H9 (cell line): Measurements from ENCODE around the gene GPR108. TPM values are rescaled to one million over a fixed set of nuclear protein-coding genes. Genes with fewer than 3 reads are reported as not detected.

ENCODE experiments used
- DNase-seq: peaks from one replicate; pipeline ENCODE4 v3.0.0-alpha.2; 2017
- H2AFZ ChIP-seq: one replicate; pipeline ENCODE4 v1.6.1; 2013; ENCODE audit warnings: mild to moderate bottlenecking, low read length, control low read depth, moderate library complexity
- H2AK5ac ChIP-seq: 2 replicates; pipeline ENCODE4 v1.6.1; 2013; ENCODE audit warnings: low read length, control low read depth, mixed read lengths; ENCODE audit not compliant: insufficient read length
- H2BK120ac ChIP-seq: one replicate; pipeline ENCODE4 v1.6.1; 2013; ENCODE audit warnings: low read depth, mild to moderate bottlenecking, low read length, control low read depth, inconsistent platforms; ENCODE audit not compliant: poor library complexity, severe bottlenecking
- H2BK12ac ChIP-seq: 2 replicates; pipeline ENCODE4 v1.6.1; 2013; ENCODE audit warnings: low read length, control low read depth, mixed read lengths, low read depth; ENCODE audit not compliant: insufficient read length
- H2BK15ac ChIP-seq: 2 replicates; pipeline ENCODE4 v1.6.1; 2013; ENCODE audit warnings: low read depth, low read length, control low read depth
- H2BK20ac ChIP-seq: one replicate; pipeline ENCODE4 v1.6.1; 2013; ENCODE audit warnings: low read depth, mild to moderate bottlenecking, low read length, control low read depth, inconsistent platforms; ENCODE audit not compliant: poor library complexity, severe bottlenecking
- H2BK5ac ChIP-seq: 2 replicates; pipeline ENCODE4 v1.6.1; 2013; ENCODE audit warnings: low read length, control low read depth, mixed read lengths; ENCODE audit not compliant: insufficient read length
- H3K14ac ChIP-seq: 2 replicates; pipeline ENCODE4 v1.6.1; 2013; ENCODE audit warnings: low read length, control low read depth; ENCODE audit not compliant: insufficient read depth
- H3K18ac ChIP-seq: 2 replicates; pipeline ENCODE4 v1.6.1; 2013; ENCODE audit warnings: low read depth, mild to moderate bottlenecking, mixed read lengths, low read length, control low read depth; ENCODE audit not compliant: insufficient read length
- H3K23ac ChIP-seq: 2 replicates; pipeline ENCODE4 v1.6.1; 2013; ENCODE audit warnings: low read length, control low read depth, mixed read lengths, low read depth; ENCODE audit not compliant: insufficient read length
- H3K23me2 ChIP-seq: 2 replicates; pipeline ENCODE4 v1.6.1; 2013; ENCODE audit warnings: low read depth, mild to moderate bottlenecking, mixed read lengths, low read length, control low read depth; ENCODE audit not compliant: insufficient read length, poor library complexity, severe bottlenecking
- H3K27ac ChIP-seq: 2 replicates; pipeline ENCODE4 v1.5.1; 2013; ENCODE audit warnings: low read length, control low read depth, mixed read lengths, low read depth; ENCODE audit not compliant: insufficient read length
- H3K27me3 ChIP-seq: 2 replicates; pipeline ENCODE4 v1.6.1; 2013; ENCODE audit warnings: low read length, control low read depth, inconsistent platforms; ENCODE audit not compliant: insufficient read depth
- H3K4ac ChIP-seq: 2 replicates; pipeline ENCODE4 v1.6.1; 2013; ENCODE audit warnings: low read depth, mild to moderate bottlenecking, control low read depth, inconsistent platforms, low read length, moderate library complexity
- H3K4me1 ChIP-seq: 2 replicates; pipeline ENCODE4 v1.6.1; 2013; ENCODE audit warnings: low read length, control low read depth, inconsistent platforms; ENCODE audit not compliant: insufficient read depth
- H3K4me2 ChIP-seq: 2 replicates; pipeline ENCODE4 v1.6.1; 2013; ENCODE audit warnings: low read length, control low read depth, mixed read lengths; ENCODE audit not compliant: insufficient read length, insufficient read depth
- H3K56ac ChIP-seq: 2 replicates; pipeline ENCODE4 v1.6.1; 2013; ENCODE audit warnings: low read depth, mild to moderate bottlenecking, mixed read lengths, low read length, control low read depth; ENCODE audit not compliant: insufficient read length
- H3K79me1 ChIP-seq: 2 replicates; pipeline ENCODE4 v1.6.1; 2013; ENCODE audit warnings: low read depth, mild to moderate bottlenecking, moderate library complexity, low read length, control low read depth, inconsistent platforms; ENCODE audit not compliant: insufficient read depth, poor library complexity, severe bottlenecking
- H3K79me2 ChIP-seq: 2 replicates; pipeline ENCODE4 v1.6.1; 2013; ENCODE audit warnings: low read length, control low read depth, inconsistent platforms; ENCODE audit not compliant: insufficient read depth
- H3K9ac ChIP-seq: 2 replicates; pipeline ENCODE4 v1.6.1; 2013; ENCODE audit warnings: low read length, control low read depth, mixed read lengths; ENCODE audit not compliant: insufficient read length; ENCODE audit errors: extremely low read depth
- H3K9me3 ChIP-seq: one replicate; pipeline ENCODE4 v1.6.1; 2013; ENCODE audit warnings: low read depth, low read length, inconsistent platforms; ENCODE audit not compliant: control insufficient read depth
- H3T11ph ChIP-seq: one replicate; pipeline ENCODE4 v1.6.1; 2013; ENCODE audit warnings: mild to moderate bottlenecking, low read length, control low read depth, inconsistent platforms
- H4K20me1 ChIP-seq: one replicate; pipeline ENCODE4 v1.6.1; 2013; ENCODE audit not compliant: control insufficient read depth, insufficient read length, insufficient read depth
- H4K5ac ChIP-seq: 2 replicates; pipeline ENCODE4 v1.6.1; 2013; ENCODE audit warnings: low read depth, mild to moderate bottlenecking, mixed read lengths, low read length, control low read depth; ENCODE audit not compliant: insufficient read length
- H4K8ac ChIP-seq: replicated peaks from 2 replicates; pipeline ENCODE4 v1.6.1; 2013; ENCODE audit warnings: low read length, control low read depth, mixed read lengths, low read depth; ENCODE audit not compliant: insufficient read length
- H4K91ac ChIP-seq: 2 replicates; pipeline ENCODE4 v1.6.1; 2013; ENCODE audit warnings: low read depth, mild to moderate bottlenecking, moderate library complexity, mixed read lengths, low read length, control low read depth; ENCODE audit not compliant: insufficient read length
- H3K27ac Mint-ChIP-seq, 3 experiments: 2 replicates in 2 of 3; 3 replicates in 1 of 3; pipeline ENCODE4 v1.8.0; 2020 to 2021; ENCODE audit warnings: mixed read lengths in 3 of 3, mild to moderate bottlenecking in 1 of 3, moderate library complexity in 1 of 3
- H3K27me3 Mint-ChIP-seq: 2 replicates; pipeline ENCODE4 v1.8.0; 2021; ENCODE audit warnings: low read depth, mild to moderate bottlenecking, moderate library complexity, mixed read lengths
- H3K36me3 Mint-ChIP-seq, 3 experiments: 2 replicates in 2 of 3; 3 replicates in 1 of 3; pipeline ENCODE4 v1.8.0; 2020 to 2021; ENCODE audit warnings: low read depth in 3 of 3, mixed read lengths in 3 of 3; ENCODE audit not compliant: insufficient read depth in 1 of 3
- H3K4me1 Mint-ChIP-seq, 2 experiments: 2 replicates each; pipeline ENCODE4 v1.8.0; 2020; ENCODE audit warnings: mixed read lengths in 2 of 2
- H3K4me3 Mint-ChIP-seq, 2 experiments: 2 replicates in 1 of 2; 3 replicates in 1 of 2; pipeline ENCODE4 v1.8.0; 2020 to 2021; ENCODE audit warnings: mild to moderate bottlenecking in 2 of 2, mixed read lengths in 2 of 2, moderate library complexity in 1 of 2
- H3K9me3 Mint-ChIP-seq, 2 experiments: 2 replicates in 1 of 2; 3 replicates in 1 of 2; pipeline ENCODE4 v1.8.0; 2020; ENCODE audit warnings: mild to moderate bottlenecking in 2 of 2, mixed read lengths in 2 of 2, moderate library complexity in 1 of 2
- WGBS: extraction: QIAGEN DNeasy Blood & Tissue Kit; methylation state at CpG from one replicate; pipeline ENCODE4 v1.1.7; 2013; ENCODE audit warnings: missing lambda C conversion rate, low lambda C conversion rate, mixed read lengths; ENCODE audit not compliant: insufficient read length; ENCODE audit errors: extremely low coverage; 5-methylcytosine and 5-hydroxymethylcytosine counted together
- total RNA-seq: library from RNA; stranded (reverse); gene quantifications from 2 replicates; pipeline ENCODE4 v1.2.1, GENCODE V29; 2021
- TF ChIP-seq, protein P1 (sequence below): fragments of 200-600 bp; sonication (generic); conservative IDR thresholded peaks from 3 replicates; pipeline ENCODE4 v1.8.0; 2021; ENCODE audit warnings: antibody characterized with exemption, mild to moderate bottlenecking

GPR108 gene
- total RNA-seq, 1 experiment from 2014 or later, result 38.2 TPM

DNA sequence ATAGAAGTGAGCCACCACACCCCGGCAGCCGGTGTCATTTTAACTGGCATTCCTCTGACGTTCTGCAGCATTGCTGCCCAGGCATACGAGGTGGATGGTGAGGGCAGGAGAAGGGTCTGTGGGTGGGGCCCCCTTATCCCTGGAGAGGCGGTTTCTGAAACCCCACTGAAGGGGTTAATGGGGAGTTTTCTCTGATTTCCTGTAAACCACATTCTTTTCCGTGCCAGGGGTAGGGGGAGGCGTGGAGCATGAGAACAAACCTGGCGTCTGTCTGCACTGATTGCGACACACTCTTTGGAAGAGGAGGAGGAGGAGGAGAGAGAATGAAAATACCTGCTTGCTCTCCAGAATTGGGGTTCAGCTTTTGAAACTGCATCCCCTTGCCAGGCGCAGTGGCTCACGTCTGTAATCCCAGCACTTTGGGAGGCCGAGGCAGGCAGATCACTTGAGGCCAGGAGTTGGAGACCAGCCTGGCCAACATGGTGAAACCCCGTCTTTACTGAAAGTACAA, 14.2 kb downstream of the GPR108 start:
- Histone ChIP-seq H3K4me2 (no peak overlapping the region), H3K18ac (no peak overlapping the region), H4K5ac (no peak overlapping the region), H2BK120ac (no peak overlapping the region), H2BK5ac (no peak overlapping the region), H3K9me3 (no peaks in the 10 kb centered on the region), H4K8ac (no peak overlapping the region), H4K91ac (no peak overlapping the region), H3K27me3 (no peaks in the 10 kb centered on the region), H3K56ac (no peak overlapping the region), H3T11ph (no peak overlapping the region), H2BK15ac (no peak overlapping the region), H2BK12ac (no peak overlapping the region), H3K79me2 (no peaks in the 10 kb centered on the region), H3K4ac (no peak overlapping the region), H2AK5ac (no peak overlapping the region), H3K9ac (no peak overlapping the region), H4K20me1 (no peaks in the 10 kb centered on the region), H3K23ac (no peak overlapping the region), H3K14ac (no peak overlapping the region), H3K79me1 (no peaks in the 10 kb centered on the region), H2BK20ac (no peak overlapping the region), H3K27ac (no peak overlapping the region), H3K23me2 (no peaks in the 10 kb centered on the region), H2AFZ (no peak overlapping the region), H3K4me1 (no peaks in the 10 kb centered on the region; the same call in 1 of the 2 replicates)
- no CpG with 5 or more reads among the region's 13 CpGs for WGBS
- peak overlapping the region in 1 of 2 experiments; percentile 65; a peak in 1 of 5 replicates for H3K4me3 Mint-ChIP-seq
- H3K36me3 Mint-ChIP-seq, result no peaks in the 10 kb centered on the region
- DNase-seq, result no peak
- H3K4me1 Mint-ChIP-seq, result peaks cover 7 to 35% of the 10 kb centered on the region in 2 experiments
- TF ChIP-seq, protein P1, sequence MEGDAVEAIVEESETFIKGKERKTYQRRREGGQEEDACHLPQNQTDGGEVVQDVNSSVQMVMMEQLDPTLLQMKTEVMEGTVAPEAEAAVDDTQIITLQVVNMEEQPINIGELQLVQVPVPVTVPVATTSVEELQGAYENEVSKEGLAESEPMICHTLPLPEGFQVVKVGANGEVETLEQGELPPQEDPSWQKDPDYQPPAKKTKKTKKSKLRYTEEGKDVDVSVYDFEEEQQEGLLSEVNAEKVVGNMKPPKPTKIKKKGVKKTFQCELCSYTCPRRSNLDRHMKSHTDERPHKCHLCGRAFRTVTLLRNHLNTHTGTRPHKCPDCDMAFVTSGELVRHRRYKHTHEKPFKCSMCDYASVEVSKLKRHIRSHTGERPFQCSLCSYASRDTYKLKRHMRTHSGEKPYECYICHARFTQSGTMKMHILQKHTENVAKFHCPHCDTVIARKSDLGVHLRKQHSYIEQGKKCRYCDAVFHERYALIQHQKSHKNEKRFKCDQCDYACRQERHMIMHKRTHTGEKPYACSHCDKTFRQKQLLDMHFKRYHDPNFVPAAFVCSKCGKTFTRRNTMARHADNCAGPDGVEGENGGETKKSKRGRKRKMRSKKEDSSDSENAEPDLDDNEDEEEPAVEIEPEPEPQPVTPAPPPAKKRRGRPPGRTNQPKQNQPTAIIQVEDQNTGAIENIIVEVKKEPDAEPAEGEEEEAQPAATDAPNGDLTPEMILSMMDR, result no peak
- H3K27me3 Mint-ChIP-seq, result no peaks in the 10 kb centered on the region; the same call in 1 of the 2 replicates
- H3K9me3 Mint-ChIP-seq, result peaks cover 0 to 2% of the 10 kb centered on the region in 2 experiments; a peak in 1 of 5 replicates
- peak overlapping the region in 2 of 3 experiments; percentile 60 to 70; a peak in 1 of 7 replicates for H3K27ac Mint-ChIP-seq
